MCF 10A (cell line): ENCODE measurements around the gene CIDEA. TPM values are rescaled to one million over a fixed set of nuclear protein-coding genes. Genes with fewer than 3 reads are reported as not detected.

Experiments used
- BruUV-seq: library from RNA; stranded (reverse); fragments of 400-500 nt; replicated peaks from 2 replicates; lab custom pipeline; 2021; lab: Mats Ljungman, UMichigan
- CTCF ChIA-PET: fragments of 300-600 bp; sonication (Branson Sonifier 250); formaldehyde crosslinking; extraction: SDS; loops from one replicate; lab custom pipeline; 2021; ENCODE audit warnings: antibody characterized with exemption, inconsistent platforms; lab: Yijun Ruan, JAX
- POLR2A ChIA-PET: fragments of 300-600, 350-650 bp; sonication (Branson Sonifier 250); formaldehyde crosslinking; extraction: SDS; loops from one replicate; lab custom pipeline; 2020; ENCODE audit warnings: antibody characterized with exemption, inconsistent platforms; lab: Yijun Ruan, JAX
- DNase-seq: peaks from one replicate; pipeline ENCODE4 v3.0.0-alpha.2; 2018; ENCODE audit not compliant: unreplicated experiment
- H3K27ac Mint-ChIP-seq: one replicate; pipeline ENCODE4 v1.8.0; 2022; ENCODE audit warnings: mild to moderate bottlenecking, low read depth, mixed read lengths; ENCODE audit not compliant: unreplicated experiment
- H3K27me3 Mint-ChIP-seq: one replicate; pipeline ENCODE4 v1.8.0; 2022; ENCODE audit warnings: mixed read lengths; ENCODE audit not compliant: insufficient read depth, unreplicated experiment
- H3K36me3 Mint-ChIP-seq: one replicate; pipeline ENCODE4 v1.8.0; 2022; ENCODE audit warnings: mild to moderate bottlenecking, moderate library complexity, mixed read lengths; ENCODE audit not compliant: insufficient read depth, unreplicated experiment
- H3K4me1 Mint-ChIP-seq: one replicate; pipeline ENCODE4 v1.8.0; 2022; ENCODE audit warnings: mixed read lengths; ENCODE audit not compliant: insufficient read depth, unreplicated experiment
- H3K4me3 Mint-ChIP-seq: one replicate; pipeline ENCODE4 v1.8.0; 2022; ENCODE audit warnings: mild to moderate bottlenecking, moderate library complexity, mixed read lengths; ENCODE audit not compliant: unreplicated experiment
- H3K9me3 Mint-ChIP-seq: one replicate; pipeline ENCODE4 v1.8.0; 2022; ENCODE audit warnings: mixed read lengths; ENCODE audit not compliant: unreplicated experiment
- intact Hi-C: fragments of 100-400 bp; cut with micrococcal nuclease; formaldehyde crosslinking; loops from 2 replicates; pipeline ENCODE4 v1.14.1; 2022
- total RNA-seq: library from RNA; stranded (reverse); gene quantifications from 2 replicates; pipeline ENCODE4 v1.2.3, GENCODE V29; 2022
- TF ChIP-seq, protein P1 (sequence below): fragments of 200-600 bp; IDR thresholded peaks from one replicate; pipeline ENCODE4 v1.8.0; 2022; ENCODE audit warnings: antibody characterized with exemption, mild to moderate bottlenecking; ENCODE audit not compliant: unreplicated experiment

Gene CIDEA
- total RNA-seq, 1 experiment from 2014 or later, result not detected

DNA sequence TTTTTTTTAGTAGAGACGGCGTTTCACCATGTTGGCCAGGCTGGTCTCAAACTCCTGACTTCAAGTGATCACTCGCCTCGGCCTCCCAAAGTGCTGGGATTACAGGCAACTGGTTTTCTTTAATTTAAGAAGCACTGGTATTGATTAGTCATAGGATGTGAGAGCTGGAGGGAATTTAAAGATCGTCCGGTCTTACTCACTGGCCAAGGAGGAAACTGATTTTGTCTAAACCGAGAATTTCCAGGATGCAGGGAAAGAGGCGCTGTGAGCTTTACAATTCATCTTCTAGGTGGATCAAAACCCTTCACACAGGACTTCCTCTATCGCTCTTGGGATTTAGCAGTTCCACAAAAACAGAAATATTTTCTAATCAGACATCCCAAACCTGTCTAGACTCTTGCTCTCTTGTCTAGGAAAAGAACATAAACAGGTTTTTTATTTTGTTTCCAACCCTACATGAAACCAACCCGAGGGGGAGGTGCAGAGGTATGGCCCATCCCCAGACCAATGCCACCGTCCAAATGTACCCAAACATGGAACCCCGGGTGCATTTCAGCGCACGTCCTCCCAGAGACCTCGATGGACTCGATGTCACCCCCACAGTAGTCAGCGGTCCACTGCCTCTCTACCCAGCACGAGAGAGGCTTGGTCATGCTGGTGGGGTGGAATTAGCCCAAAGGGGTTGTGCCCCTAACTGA is 41.4 kb downstream of the CIDEA start:
- TF ChIP-seq, protein P1, sequence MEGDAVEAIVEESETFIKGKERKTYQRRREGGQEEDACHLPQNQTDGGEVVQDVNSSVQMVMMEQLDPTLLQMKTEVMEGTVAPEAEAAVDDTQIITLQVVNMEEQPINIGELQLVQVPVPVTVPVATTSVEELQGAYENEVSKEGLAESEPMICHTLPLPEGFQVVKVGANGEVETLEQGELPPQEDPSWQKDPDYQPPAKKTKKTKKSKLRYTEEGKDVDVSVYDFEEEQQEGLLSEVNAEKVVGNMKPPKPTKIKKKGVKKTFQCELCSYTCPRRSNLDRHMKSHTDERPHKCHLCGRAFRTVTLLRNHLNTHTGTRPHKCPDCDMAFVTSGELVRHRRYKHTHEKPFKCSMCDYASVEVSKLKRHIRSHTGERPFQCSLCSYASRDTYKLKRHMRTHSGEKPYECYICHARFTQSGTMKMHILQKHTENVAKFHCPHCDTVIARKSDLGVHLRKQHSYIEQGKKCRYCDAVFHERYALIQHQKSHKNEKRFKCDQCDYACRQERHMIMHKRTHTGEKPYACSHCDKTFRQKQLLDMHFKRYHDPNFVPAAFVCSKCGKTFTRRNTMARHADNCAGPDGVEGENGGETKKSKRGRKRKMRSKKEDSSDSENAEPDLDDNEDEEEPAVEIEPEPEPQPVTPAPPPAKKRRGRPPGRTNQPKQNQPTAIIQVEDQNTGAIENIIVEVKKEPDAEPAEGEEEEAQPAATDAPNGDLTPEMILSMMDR, result no peak
- H3K4me3 Mint-ChIP-seq, result no peak overlapping the region
- intact Hi-C loops, result no loop called here
- H3K36me3 Mint-ChIP-seq, result no peaks in the 10 kb centered on the region
- POLR2A ChIA-PET, result interaction anchor here (1.6 to 2.8 kb wide), 3 partner anchors 8 to 14 kb away, joined by 6 to 14 read pairs (median 9); partner anchors contain the start of gene TUBB6
- H3K27ac Mint-ChIP-seq, result no peak overlapping the region
- no TSS peak for BruUV-seq
- CTCF ChIA-PET, result no interaction called here
- H3K4me1 Mint-ChIP-seq, result peaks cover 6% of the 10 kb centered on the region
- no peak for DNase-seq
- H3K27me3 Mint-ChIP-seq, result no peaks in the 10 kb centered on the region
- H3K9me3 Mint-ChIP-seq, result no peaks in the 10 kb centered on the region

GRCh38 chr18:12296087-12296403 is 41.9 kb downstream of the CIDEA start:
- no peak overlapping the region for H3K27ac Mint-ChIP-seq
- ChIA-PET POLR2A (interaction anchor here (1.6 to 2.8 kb wide), 3 partner anchors 8 to 13 kb away, joined by 6 to 14 read pairs (median 9); partner anchors contain the start of gene TUBB6), CTCF (no interaction called here)
- H3K27me3 Mint-ChIP-seq, result no peaks in the 10 kb centered on the region
- DNase-seq, result no peak
- intact Hi-C loops, result no loop called here
- TF ChIP-seq, protein P1, result no peak
- BruUV-seq, result no TSS peak
- H3K4me3 Mint-ChIP-seq, result no peak overlapping the region
- no peaks in the 10 kb centered on the region for H3K36me3 Mint-ChIP-seq
- peaks cover 6% of the 10 kb centered on the region for H3K4me1 Mint-ChIP-seq
- H3K9me3 Mint-ChIP-seq, result no peaks in the 10 kb centered on the region

- H3K27ac Mint-ChIP-seq, result no peak overlapping the region
- TF ChIP-seq, protein P1, result no peak
- H3K9me3 Mint-ChIP-seq, result no peaks in the 10 kb centered on the region
- no TSS peak for BruUV-seq
- no peak for DNase-seq
- intact Hi-C loops, result no loop called here
- H3K27me3 Mint-ChIP-seq, result no peaks in the 10 kb centered on the region
- CTCF ChIA-PET, result interaction anchor here (1.2 kb wide), 1 partner anchor 12 kb away, joined by 4 read pairs; no protein-coding TSS in a partner anchor
- H3K36me3 Mint-ChIP-seq, result no peaks in the 10 kb centered on the region
- no peak overlapping the region for H3K4me3 Mint-ChIP-seq
- peaks cover 6% of the 10 kb centered on the region for H3K4me1 Mint-ChIP-seq
- POLR2A ChIA-PET, result interaction anchor here (1.6 to 2.8 kb wide), 3 partner anchors 8 to 13 kb away, joined by 6 to 14 read pairs (median 9); partner anchors contain the start of gene TUBB6
These were observed 42.3 kb downstream of the CIDEA start for GRCh38 chr18:12296457-12296856.

DNA sequence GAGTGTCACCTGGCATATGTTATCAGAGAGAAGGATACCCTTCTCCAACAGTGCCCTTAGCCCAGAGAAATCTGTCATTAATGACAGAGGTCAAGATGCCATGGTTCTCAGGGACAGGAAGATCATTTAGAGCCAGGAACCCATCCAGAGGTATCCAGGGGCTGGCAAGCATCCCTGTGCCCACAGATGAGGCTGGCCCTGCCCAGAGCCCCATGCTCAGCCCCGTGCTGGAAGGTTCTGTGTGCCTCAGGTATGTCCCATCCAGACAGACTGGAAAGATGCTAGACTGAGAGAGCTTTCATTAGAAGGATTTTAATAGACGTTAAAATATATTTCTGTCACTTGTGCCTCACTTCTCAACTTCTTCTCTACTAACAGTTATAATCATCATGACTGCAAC is 45.7 kb downstream of the CIDEA start:
- TF ChIP-seq, protein P1, result no peak
- Mint-ChIP-seq H3K27me3 (no peaks in the 10 kb centered on the region), H3K9me3 (no peaks in the 10 kb centered on the region), H3K4me1 (peaks cover 9% of the 10 kb centered on the region), H3K36me3 (no peaks in the 10 kb centered on the region), H3K4me3 (no peak overlapping the region), H3K27ac (no peak overlapping the region)
- no peak for DNase-seq
- intact Hi-C loops, result no loop called here
- BruUV-seq, result no TSS peak
- POLR2A ChIA-PET, result interaction anchor here (0.7 to 1.6 kb wide), 3 partner anchors 11 to 29 kb away, joined by 3 to 7 read pairs (median 3); no protein-coding TSS in a partner anchor
- CTCF ChIA-PET, result interaction anchor here (0.6 kb wide), 1 partner anchor 206 kb away, joined by 4 read pairs; the partner anchor contains the start of gene ANKRD62
